Sigmoid colon (tissue), 4 donors: ENCODE measurements around the gene SUMO3.

ENCODE experiments used
- EP300 ChIP-seq, 4 donors: sonication (generic); formaldehyde crosslinking; IDR thresholded peaks; one replicate each; pipeline ENCODE4 v1.6.1; 2017; ENCODE audit warnings: antibody characterized with exemption in 4 of 4
- POLR2A ChIP-seq, 2 donors: fragments of 450-650 bp; IDR thresholded peaks; one replicate each; pipeline ENCODE4 v1.6.1; 2016; ENCODE audit warnings: antibody characterized with exemption in 2 of 2, mild to moderate bottlenecking in 2 of 2, moderate library complexity in 2 of 2
- POLR2AphosphoS5 ChIP-seq, 4 donors: sonication (generic); formaldehyde crosslinking; IDR thresholded peaks; one replicate each; pipeline ENCODE4 v1.6.1; 2017; ENCODE audit warnings: antibody characterized with exemption in 4 of 4
- TF ChIP-seq, protein P1 (sequence below), 4 experiments: fragments of 450-650 bp in 3 of 4; fragments of 200-600 bp in 1 of 4; IDR thresholded peaks; one replicate each; pipeline ENCODE4 v1.5.1; 2016 to 2019; ENCODE audit warnings: antibody characterized with exemption in 4 of 4, mild to moderate bottlenecking in 3 of 4, moderate library complexity in 2 of 4

DNA sequence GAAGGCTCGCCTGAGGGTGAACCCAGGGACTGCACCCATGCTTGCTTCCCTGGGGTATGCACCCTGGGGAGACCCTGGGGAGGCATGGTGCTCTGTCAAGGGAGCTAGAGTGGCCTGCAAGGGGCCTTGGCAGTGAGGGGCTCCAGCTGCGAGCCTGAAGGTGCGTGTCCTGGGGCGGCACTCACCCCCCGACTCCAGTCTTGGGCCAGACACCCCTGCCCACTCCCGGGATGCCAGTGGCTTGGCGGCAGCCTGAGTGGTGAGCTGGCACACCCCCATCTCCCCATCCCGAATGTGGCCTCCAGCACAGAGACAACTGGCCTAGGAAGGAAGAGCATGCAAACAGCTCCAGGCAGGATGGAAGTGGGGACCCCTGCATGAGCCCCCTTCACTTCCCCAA, 2.6 kb downstream of the SUMO3 start:
- TF ChIP-seq, protein P1, sequence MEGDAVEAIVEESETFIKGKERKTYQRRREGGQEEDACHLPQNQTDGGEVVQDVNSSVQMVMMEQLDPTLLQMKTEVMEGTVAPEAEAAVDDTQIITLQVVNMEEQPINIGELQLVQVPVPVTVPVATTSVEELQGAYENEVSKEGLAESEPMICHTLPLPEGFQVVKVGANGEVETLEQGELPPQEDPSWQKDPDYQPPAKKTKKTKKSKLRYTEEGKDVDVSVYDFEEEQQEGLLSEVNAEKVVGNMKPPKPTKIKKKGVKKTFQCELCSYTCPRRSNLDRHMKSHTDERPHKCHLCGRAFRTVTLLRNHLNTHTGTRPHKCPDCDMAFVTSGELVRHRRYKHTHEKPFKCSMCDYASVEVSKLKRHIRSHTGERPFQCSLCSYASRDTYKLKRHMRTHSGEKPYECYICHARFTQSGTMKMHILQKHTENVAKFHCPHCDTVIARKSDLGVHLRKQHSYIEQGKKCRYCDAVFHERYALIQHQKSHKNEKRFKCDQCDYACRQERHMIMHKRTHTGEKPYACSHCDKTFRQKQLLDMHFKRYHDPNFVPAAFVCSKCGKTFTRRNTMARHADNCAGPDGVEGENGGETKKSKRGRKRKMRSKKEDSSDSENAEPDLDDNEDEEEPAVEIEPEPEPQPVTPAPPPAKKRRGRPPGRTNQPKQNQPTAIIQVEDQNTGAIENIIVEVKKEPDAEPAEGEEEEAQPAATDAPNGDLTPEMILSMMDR (IDR thresholded peaks at IDR 0.05), result no peak
- TF ChIP-seq POLR2AphosphoS5 (IDR thresholded peaks at IDR 0.05) (no peak), POLR2A (IDR thresholded peaks at IDR 0.05) (no peak), EP300 (IDR thresholded peaks at IDR 0.05) (no peak)
